Eye (tissue), 1 donor: ENCODE data around the gene TSPAN2.
"Not testable (repeated sequence)": the region's sequence is repeated elsewhere in the genome, so short reads cannot be mapped to it uniquely, and the experiment has no call there.

Experiments used
- DNase-seq: peaks from one replicate; pipeline ENCODE4 v3.0.0-alpha.2; 2015

TSPAN2 gene

GRCh38 chr1:115029526-115029925 lies 59.8 kb downstream of the TSPAN2 start, which contains the start of gene TSHB:
Gene TSHB, plus strand, starts transcription at chr1:115029826. Its CDS starts 3,537 bp downstream, at chr1:115033363.
- DNase-seq = no peak

DNA sequence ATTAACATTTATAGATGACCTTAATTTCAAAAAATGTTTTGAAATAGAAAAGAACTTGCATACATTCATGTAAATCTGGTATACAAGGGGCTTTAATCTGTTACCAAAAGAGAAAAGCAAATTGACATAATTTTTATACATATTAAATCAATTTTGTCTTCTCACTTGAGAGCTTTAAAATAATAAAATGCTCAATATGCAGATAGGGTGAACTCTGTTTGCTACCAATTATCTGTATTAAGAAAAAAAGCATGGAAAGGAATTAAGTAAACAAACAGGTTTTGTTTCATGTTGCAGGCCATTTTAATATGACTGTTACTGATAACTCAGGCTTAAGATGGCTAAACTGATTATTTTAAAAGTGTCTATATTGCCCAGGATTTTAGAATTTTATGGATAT lies 65.7 kb downstream of the TSPAN2 start:
- DNase-seq = no peak

- DNase-seq = no peak
These were observed 68.2 kb downstream of the TSPAN2 start for GRCh38 chr1:115021145-115021544.

GRCh38 chr1:115019549-115019948 lies 69.8 kb downstream of the TSPAN2 start:
- not testable (repeated sequence) for DNase-seq

DNA sequence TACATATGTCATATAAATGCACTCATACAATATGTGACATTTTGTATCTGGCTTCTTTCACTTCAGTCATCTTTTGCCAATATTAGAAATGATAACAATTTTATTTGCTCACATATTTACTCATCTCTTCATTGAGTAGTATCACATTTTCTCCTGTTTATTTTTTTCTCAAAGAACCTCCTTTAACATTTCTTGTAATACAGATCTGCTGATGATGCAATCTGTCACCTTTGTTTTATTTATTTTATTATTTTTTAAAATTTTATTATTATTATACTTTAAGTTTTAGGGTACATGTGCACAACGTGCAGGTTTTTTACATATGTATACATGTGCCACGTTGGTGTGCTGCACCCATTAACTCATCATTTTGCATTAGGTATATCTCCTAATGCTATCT lies 75.5 kb downstream of the TSPAN2 start:
- DNase-seq = no peak

GRCh38 chr1:115012434-115012833 lies 76.9 kb downstream of the TSPAN2 start:
- DNase-seq = no peak

DNA sequence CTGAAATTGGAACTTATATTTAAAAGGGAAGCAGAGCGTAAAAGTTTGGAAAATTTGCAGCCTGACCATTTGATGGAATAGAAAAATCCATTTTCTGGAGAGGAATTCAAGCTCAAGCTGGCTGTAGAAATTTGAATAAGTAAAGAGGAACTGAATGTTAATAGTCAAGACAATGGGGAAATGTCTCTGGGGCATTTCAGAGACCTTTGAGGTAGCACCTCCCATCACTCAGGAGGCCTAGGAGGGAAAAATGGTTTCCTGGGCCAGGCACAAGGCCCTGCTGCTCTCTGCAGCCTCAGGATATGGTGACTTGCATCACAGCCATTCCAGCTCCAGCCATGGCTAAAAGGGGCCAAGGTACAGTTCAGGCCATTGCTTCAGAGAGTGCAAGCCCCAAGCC lies 77.3 kb downstream of the TSPAN2 start:
- DNase-seq = no peak

DNA sequence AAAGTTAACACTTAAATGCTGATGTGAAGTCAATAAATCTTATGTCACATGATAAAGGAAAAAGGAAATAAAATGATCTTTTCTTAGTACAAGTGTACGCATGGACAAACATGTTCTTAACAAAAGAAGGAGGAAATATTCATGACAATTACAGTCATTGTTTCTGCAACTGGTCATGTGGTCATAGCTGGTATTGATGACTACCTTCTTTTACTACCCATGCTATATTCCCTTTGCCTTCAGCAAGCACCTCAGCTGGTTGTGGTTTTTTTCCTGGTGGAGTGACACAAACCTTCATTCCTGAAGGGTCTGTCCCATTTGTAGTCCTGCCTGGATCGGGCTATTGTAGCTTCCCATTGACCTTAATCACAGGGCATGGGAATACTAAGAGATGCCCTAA lies 83.1 kb downstream of the TSPAN2 start:
- no peak for DNase-seq
